Measurements from ENCODE around the gene CSNK2B. TPM values are rescaled to one million over a fixed set of nuclear protein-coding genes. Genes with fewer than 3 reads are reported as not detected.
A peak's percentile ranks its signal among the peaks of the same experiment; 100 is the strongest.

The CSNK2B gene
- total and polyA plus RNA-seq, 9 of the 15 experiments (the other 6 are each of a cell fraction or from before 2014, with no cell fraction given), result 120 to 1,126 (median 529) TPM

GRCh38 chr6:31717499-31718222 is 51.8 kb downstream of the CSNK2B start (continued):
- TF ChIP-seq MLLT1 (IDR thresholded peaks at IDR 0.05) (no peak), STAT6 (CRISPR knock-in tag; IDR thresholded peaks at IDR 0.05) (peak; percentile 66; the same call in 1 of the 2 replicates), ZNF224 (CRISPR knock-in tag; IDR thresholded peaks at IDR 0.05) (no peak), ARID3B (CRISPR knock-in tag; IDR thresholded peaks at IDR 0.05; ENCODE audit: borderline replicate concordance) (0 out of 2 replicates have a peak, but pooled peaks have one; percentile 9), ATF4 (CRISPR knock-in tag; IDR thresholded peaks at IDR 0.05) (no peak), ZNF449 (CRISPR knock-in tag; IDR thresholded peaks at IDR 0.05) (no peak), STAT5B (CRISPR knock-in tag; IDR thresholded peaks at IDR 0.05) (no peak), CLOCK (CRISPR knock-in tag; IDR thresholded peaks at IDR 0.05; ENCODE audit: borderline replicate concordance) (no peak), KDM5B (IDR thresholded peaks at IDR 0.05; ENCODE audit: insufficient replicate concordance, low read depth, low read length) (no peak), ZKSCAN3 (CRISPR knock-in tag; IDR thresholded peaks at IDR 0.05) (no peak), ZNF398 (CRISPR knock-in tag; IDR thresholded peaks at IDR 0.05) (no peak), ZNF561 (CRISPR knock-in tag; conservative IDR thresholded peaks at IDR 0.05) (no peak), ESRRA (IDR thresholded peaks at IDR 0.05; ENCODE audit: borderline replicate concordance, low read depth) (peak; percentile 96)
